ENCODE results near the gene SOX6. TPM values are rescaled to one million over a fixed set of nuclear protein-coding genes. Genes with fewer than 3 reads are reported as not detected.

SOX6 gene
- total and polyA plus RNA-seq, 2 of the 13 experiments (the other 11 are each of a cell fraction or from before 2014, with no cell fraction given): 2.6 to 11.2 TPM

DNA sequence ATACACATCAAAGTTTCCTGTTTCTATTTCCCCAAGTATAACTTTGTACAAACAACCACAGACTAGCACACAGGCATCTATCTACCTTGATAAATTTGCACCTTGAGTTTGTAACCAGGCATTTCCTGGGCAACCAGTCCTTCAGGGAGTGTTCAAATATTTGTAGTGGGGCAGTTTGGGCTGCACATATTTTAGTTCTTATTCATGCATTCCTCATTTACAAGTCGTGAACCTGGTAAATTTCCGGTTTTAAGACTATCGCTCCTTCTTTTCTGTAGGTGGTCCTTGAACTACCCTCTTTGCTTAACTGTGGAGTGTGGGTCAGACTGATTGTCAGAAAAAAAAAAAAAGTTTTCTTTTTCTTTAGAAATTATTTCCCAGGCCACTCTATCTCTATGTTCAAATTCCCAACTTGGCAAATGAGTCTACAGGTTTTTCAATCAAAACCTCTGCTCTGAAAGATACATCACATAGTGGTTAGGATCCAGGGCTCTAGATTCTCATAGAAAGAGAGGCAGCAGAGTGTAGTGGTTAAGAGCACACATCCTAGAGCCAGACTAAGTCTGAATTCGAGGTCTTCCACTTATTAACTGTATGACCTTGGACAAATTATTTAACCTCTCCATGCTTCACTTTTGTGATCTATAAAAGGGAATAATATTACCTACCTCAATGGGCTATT, 201.5 kb downstream of the SOX6 start (continued):
- TF ChIP-seq ZBTB8A (CRISPR knock-in tag; IDR thresholded peaks at IDR 0.05; ENCODE audit: borderline replicate concordance, low read depth): no peak
- TF ChIP-seq NCOA5 (CRISPR knock-in tag; IDR thresholded peaks at IDR 0.05): no peak
- TF ChIP-seq HMGXB3 (CRISPR knock-in tag; IDR thresholded peaks at IDR 0.05; ENCODE audit: borderline replicate concordance): 0 out of 2 replicates have a peak, but pooled peaks have one; percentile 46
- TF ChIP-seq, protein P1, sequence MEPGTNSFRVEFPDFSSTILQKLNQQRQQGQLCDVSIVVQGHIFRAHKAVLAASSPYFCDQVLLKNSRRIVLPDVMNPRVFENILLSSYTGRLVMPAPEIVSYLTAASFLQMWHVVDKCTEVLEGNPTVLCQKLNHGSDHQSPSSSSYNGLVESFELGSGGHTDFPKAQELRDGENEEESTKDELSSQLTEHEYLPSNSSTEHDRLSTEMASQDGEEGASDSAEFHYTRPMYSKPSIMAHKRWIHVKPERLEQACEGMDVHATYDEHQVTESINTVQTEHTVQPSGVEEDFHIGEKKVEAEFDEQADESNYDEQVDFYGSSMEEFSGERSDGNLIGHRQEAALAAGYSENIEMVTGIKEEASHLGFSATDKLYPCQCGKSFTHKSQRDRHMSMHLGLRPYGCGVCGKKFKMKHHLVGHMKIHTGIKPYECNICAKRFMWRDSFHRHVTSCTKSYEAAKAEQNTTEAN (CRISPR knock-in tag; conservative IDR thresholded peaks at IDR 0.05): peak; percentile 76; the same call in 1 of the 2 replicates
- peak; percentile 48 to 88; a peak in 3 of 4 replicates for TF ChIP-seq EP300 (IDR thresholded peaks at IDR 0.05; ENCODE audit: low read depth in 2 of 2, low read length in 2 of 2)
- TF ChIP-seq EP300 (CRISPR knock-in tag; IDR thresholded peaks at IDR 0.05; ENCODE audit: borderline replicate concordance): peak; percentile 85
- no peak for TF ChIP-seq THAP11 (CRISPR knock-in tag; IDR thresholded peaks at IDR 0.05)
- no peak for TF ChIP-seq ZNF567 (CRISPR knock-in tag; IDR thresholded peaks at IDR 0.05; ENCODE audit: borderline replicate concordance)
- TF ChIP-seq MXI1 (IDR thresholded peaks at IDR 0.05; ENCODE audit: borderline replicate concordance, low read depth, low read length): no peak
- no peak for TF ChIP-seq GLMP (CRISPR knock-in tag; IDR thresholded peaks at IDR 0.05; ENCODE audit: borderline replicate concordance)
- TF ChIP-seq XBP1 (CRISPR knock-in tag; IDR thresholded peaks at IDR 0.05): no peak
- TF ChIP-seq MEIS1 (CRISPR knock-in tag; IDR thresholded peaks at IDR 0.05; ENCODE audit: borderline replicate concordance): no peak
- TF ChIP-seq HOXA3 (CRISPR knock-in tag; IDR thresholded peaks at IDR 0.05): no peak
- no peak for TF ChIP-seq KLF11 (CRISPR knock-in tag; IDR thresholded peaks at IDR 0.05)
- TF ChIP-seq IKZF1 (IDR thresholded peaks at IDR 0.05): no peak
- peak; percentile 55 for TF ChIP-seq HDAC1 (CRISPR knock-in tag; IDR thresholded peaks at IDR 0.05)
- no peak for TF ChIP-seq ARNT2 (CRISPR knock-in tag; IDR thresholded peaks at IDR 0.05; ENCODE audit: low read depth)
- TF ChIP-seq, protein P2, sequence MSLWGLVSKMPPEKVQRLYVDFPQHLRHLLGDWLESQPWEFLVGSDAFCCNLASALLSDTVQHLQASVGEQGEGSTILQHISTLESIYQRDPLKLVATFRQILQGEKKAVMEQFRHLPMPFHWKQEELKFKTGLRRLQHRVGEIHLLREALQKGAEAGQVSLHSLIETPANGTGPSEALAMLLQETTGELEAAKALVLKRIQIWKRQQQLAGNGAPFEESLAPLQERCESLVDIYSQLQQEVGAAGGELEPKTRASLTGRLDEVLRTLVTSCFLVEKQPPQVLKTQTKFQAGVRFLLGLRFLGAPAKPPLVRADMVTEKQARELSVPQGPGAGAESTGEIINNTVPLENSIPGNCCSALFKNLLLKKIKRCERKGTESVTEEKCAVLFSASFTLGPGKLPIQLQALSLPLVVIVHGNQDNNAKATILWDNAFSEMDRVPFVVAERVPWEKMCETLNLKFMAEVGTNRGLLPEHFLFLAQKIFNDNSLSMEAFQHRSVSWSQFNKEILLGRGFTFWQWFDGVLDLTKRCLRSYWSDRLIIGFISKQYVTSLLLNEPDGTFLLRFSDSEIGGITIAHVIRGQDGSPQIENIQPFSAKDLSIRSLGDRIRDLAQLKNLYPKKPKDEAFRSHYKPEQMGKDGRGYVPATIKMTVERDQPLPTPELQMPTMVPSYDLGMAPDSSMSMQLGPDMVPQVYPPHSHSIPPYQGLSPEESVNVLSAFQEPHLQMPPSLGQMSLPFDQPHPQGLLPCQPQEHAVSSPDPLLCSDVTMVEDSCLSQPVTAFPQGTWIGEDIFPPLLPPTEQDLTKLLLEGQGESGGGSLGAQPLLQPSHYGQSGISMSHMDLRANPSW (CRISPR knock-in tag; IDR thresholded peaks at IDR 0.05; ENCODE audit: borderline replicate concordance): 0 out of 2 replicates have a peak, but pooled peaks have one; percentile 45
- TF ChIP-seq ZMYM4 (CRISPR knock-in tag; IDR thresholded peaks at IDR 0.05): peak; percentile 42; the same call in 1 of the 2 replicates
- TF ChIP-seq, protein P3, sequence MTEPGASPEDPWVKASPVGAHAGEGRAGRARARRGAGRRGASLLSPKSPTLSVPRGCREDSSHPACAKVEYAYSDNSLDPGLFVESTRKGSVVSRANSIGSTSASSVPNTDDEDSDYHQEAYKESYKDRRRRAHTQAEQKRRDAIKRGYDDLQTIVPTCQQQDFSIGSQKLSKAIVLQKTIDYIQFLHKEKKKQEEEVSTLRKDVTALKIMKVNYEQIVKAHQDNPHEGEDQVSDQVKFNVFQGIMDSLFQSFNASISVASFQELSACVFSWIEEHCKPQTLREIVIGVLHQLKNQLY (CRISPR knock-in tag; IDR thresholded peaks at IDR 0.05): peak; percentile 58; the same call in 1 of the 2 replicates
